HepG2 (cell line): ENCODE measurements around the gene HS3ST1.

Experiments
- ATF2 ChIP-seq: sonication (generic); formaldehyde crosslinking; IDR thresholded peaks from 2 replicates; pipeline ENCODE4 v1.4.0; 2020; ENCODE audit warnings: missing genetic modification reagents
- BCL3 ChIP-seq: sonication (generic); formaldehyde crosslinking; IDR thresholded peaks from 2 replicates; pipeline ENCODE4 v1.5.1; 2020; ENCODE audit warnings: mild to moderate bottlenecking, missing genetic modification reagents, moderate library complexity
- BHLHE40 ChIP-seq: IDR thresholded peaks from 2 replicates; pipeline ENCODE4 v1.6.1; 2011; ENCODE audit warnings: low read length, improper control_type of control experiment
- CREB1 ChIP-seq, 2 experiments: fragments of 450-650 bp in 1 of 2; IDR thresholded peaks; 2 replicates each; pipeline ENCODE4 v1.6.1; 2016 to 2017; ENCODE audit warnings: control low read depth in 1 of 2, mild to moderate bottlenecking in 1 of 2, missing compliant biosample characterization in 1 of 2, missing genetic modification characterization in 1 of 2
- CTCF ChIP-seq: sonication (generic); formaldehyde crosslinking; IDR thresholded peaks from 2 replicates; pipeline ENCODE4 v1.5.0; 2020; ENCODE audit warnings: mild to moderate bottlenecking, missing genetic modification reagents, moderate library complexity
- MEF2D ChIP-seq: sonication (generic); formaldehyde crosslinking; IDR thresholded peaks from 2 replicates; pipeline ENCODE4 v1.5.1; 2020; ENCODE audit warnings: mild to moderate bottlenecking, missing genetic modification reagents
- ZNF567 ChIP-seq: sonication (generic); formaldehyde crosslinking; IDR thresholded peaks from 2 replicates; pipeline ENCODE4 v1.8.1; 2023; ENCODE audit warnings: mild to moderate bottlenecking, missing genetic modification reagents, borderline replicate concordance

- TF ChIP-seq CREB1 (IDR thresholded peaks at IDR 0.05) (no peak), CREB1 (CRISPR knock-in tag; IDR thresholded peaks at IDR 0.05) (no peak), ATF2 (CRISPR knock-in tag) (no peak), BHLHE40 (no peak), ZNF567 (CRISPR knock-in tag) (no peak), CTCF (no peak), MEF2D (CRISPR knock-in tag) (no peak), BCL3 (CRISPR knock-in tag) (no peak)
These were observed 2.7 kb downstream of the HS3ST1 start for GRCh38 chr4:11426003-11426402.
